ENCODE results near the gene NR2E1. TPM values are rescaled to one million over a fixed set of nuclear protein-coding genes. Genes with fewer than 3 reads are reported as not detected.

Gene NR2E1
- total and polyA plus RNA-seq, 2 of the 4 experiments (the other 2 are of a cell fraction) = not detected

GRCh38 chr6:108133594-108134179, 32.1 kb upstream of the NR2E1 start:
- peaks cover 30% of the 10 kb centered on the region for H3K27me3 ChIP-seq (ENCODE audit: control insufficient read depth, insufficient read depth, low read length)
- no peaks in the 10 kb centered on the region for H3K9me1 ChIP-seq (ENCODE audit: insufficient read depth, low read length)
- no peak overlapping the region; the same call in 1 of the 2 replicates for H3K4ac ChIP-seq (ENCODE audit: low read depth, low read length)
- H3K56ac ChIP-seq (ENCODE audit: extremely low read depth, insufficient read depth, low read length) = no peak overlapping the region
- in situ Hi-C loops (cut with MboI; ENCODE audit: low sequenced_read_pairs) (no loop called here), dilution Hi-C loops (cut with HindIII; ENCODE audit: low sequenced_read_pairs, unreplicated experiment) (no loop called here), intact Hi-C loops (cut with micrococcal nuclease) (no loop called here)
- 0 out of 2 replicates have a peak overlapping the region, but pooled peaks have one; percentile 4 for H3K9ac ChIP-seq (ENCODE audit: low read depth, low read length)
- peak overlapping the region; percentile 10; the same call in 1 of the 2 replicates for H3K14ac ChIP-seq (replicated peaks; ENCODE audit: low read depth, low read length)
- no peak overlapping the region; the same call in 1 of the 2 replicates for H3K23ac ChIP-seq (ENCODE audit: low read depth, low read length)
- peak overlapping the region; percentile 73 for H2AFZ ChIP-seq (replicated peaks; ENCODE audit: low read length, poor library complexity)
- ChIA-PET CTCF (interaction anchor here (1.0 kb wide), 1 partner anchor 12 kb away, joined by 3 read pairs; no protein-coding TSS in a partner anchor), POLR2A (ENCODE audit: unreplicated experiment) (no interaction called here)
- peak overlapping the region; percentile 16 for H2AK9ac ChIP-seq (replicated peaks; ENCODE audit: low read depth, low read length, poor library complexity)
- 0% methylated on average over 23 of the region's 36 CpGs; no CpG with 5 or more reads in 1 of the 2 experiments for WGBS, 2 experiments (ENCODE audit: extremely low coverage in 2 of 2, insufficient read length in 1 of 2)
- DNase-seq = peak; percentile 74
- H3K27ac ChIP-seq (ENCODE audit: insufficient read depth, low read length) = no peak overlapping the region
- peak overlapping the region in 1 of 2 experiments; percentile 26; a peak in 1 of 4 replicates for H4K8ac ChIP-seq (ENCODE audit: low read depth in 2 of 2, low read length in 2 of 2)
- H3K18ac ChIP-seq (ENCODE audit: low read depth, low read length) = no peak overlapping the region
- no peaks in the 10 kb centered on the region for H4K20me1 ChIP-seq (ENCODE audit: insufficient read depth, low read length)
- H3K36me3 ChIP-seq (ENCODE audit: control insufficient read depth, insufficient read depth, low read length) = no peaks in the 10 kb centered on the region
- BruUV-seq (replicated peaks) = no TSS peak
- peak; percentile 96 for ATAC-seq (ENCODE audit: low read depth)
- H4K5ac ChIP-seq (ENCODE audit: low read depth, low read length) = no peak overlapping the region
- no peak overlapping the region; the same call in 1 of the 2 replicates for H2BK120ac ChIP-seq (ENCODE audit: low read depth, low read length)
- no peaks in the 10 kb centered on the region for H3K4me1 ChIP-seq (ENCODE audit: control insufficient read depth, insufficient read depth, low read length)
- no peaks in the 10 kb centered on the region for H3K79me1 ChIP-seq (ENCODE audit: low read depth in 1 of 2, low read length in 2 of 2)
- peak; percentile 28; the same call in 1 of the 2 replicates for TF ChIP-seq CEBPB (IDR thresholded peaks at IDR 0.05; ENCODE audit: low read depth, low read length)
- no peak for TF ChIP-seq FOS (IDR thresholded peaks at IDR 0.05; ENCODE audit: low read depth, low read length)
- no peak overlapping the region; the same call in 1 of the 2 replicates for H4K91ac ChIP-seq (ENCODE audit: insufficient read depth, low read depth, low read length)
- no peaks in the 10 kb centered on the region for H3K9me3 ChIP-seq (ENCODE audit: control insufficient read depth, insufficient read depth, low read length)
- H2BK15ac ChIP-seq (ENCODE audit: low read depth, low read length) = no peak overlapping the region
- no peak overlapping the region for H2AK5ac ChIP-seq (ENCODE audit: low read depth, low read length)
- H3K4me3 ChIP-seq (ENCODE audit: insufficient read depth, low read depth, low read length) = peak overlapping the region; percentile 32
- peak overlapping the region; percentile 81 for H3K4me2 ChIP-seq (ENCODE audit: low read depth, low read length)
- H2BK5ac ChIP-seq (ENCODE audit: low read depth, low read length, poor library complexity, severe bottlenecking) = no peak overlapping the region
- no peak overlapping the region for H2BK20ac ChIP-seq (ENCODE audit: low read depth, low read length)

Data from IMR-90 (cell line).